CD4-positive, alpha-beta T cell treated with Interleukin-2 at 100 ng/mL for 4 hours (primary cell): ENCODE results near the gene UVSSA.

ENCODE experiments used
- DNase-seq: peaks from one replicate; pipeline ENCODE4 v3.0.0-alpha.2; 2020; ENCODE audit warnings: low spot score

The UVSSA gene, protein sequence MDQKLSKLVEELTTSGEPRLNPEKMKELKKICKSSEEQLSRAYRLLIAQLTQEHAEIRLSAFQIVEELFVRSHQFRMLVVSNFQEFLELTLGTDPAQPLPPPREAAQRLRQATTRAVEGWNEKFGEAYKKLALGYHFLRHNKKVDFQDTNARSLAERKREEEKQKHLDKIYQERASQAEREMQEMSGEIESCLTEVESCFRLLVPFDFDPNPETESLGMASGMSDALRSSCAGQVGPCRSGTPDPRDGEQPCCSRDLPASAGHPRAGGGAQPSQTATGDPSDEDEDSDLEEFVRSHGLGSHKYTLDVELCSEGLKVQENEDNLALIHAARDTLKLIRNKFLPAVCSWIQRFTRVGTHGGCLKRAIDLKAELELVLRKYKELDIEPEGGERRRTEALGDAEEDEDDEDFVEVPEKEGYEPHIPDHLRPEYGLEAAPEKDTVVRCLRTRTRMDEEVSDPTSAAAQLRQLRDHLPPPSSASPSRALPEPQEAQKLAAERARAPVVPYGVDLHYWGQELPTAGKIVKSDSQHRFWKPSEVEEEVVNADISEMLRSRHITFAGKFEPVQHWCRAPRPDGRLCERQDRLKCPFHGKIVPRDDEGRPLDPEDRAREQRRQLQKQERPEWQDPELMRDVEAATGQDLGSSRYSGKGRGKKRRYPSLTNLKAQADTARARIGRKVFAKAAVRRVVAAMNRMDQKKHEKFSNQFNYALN

GRCh38 chr4:1346781-1347409 is at the start of gene UVSSA:
Gene UVSSA, plus strand, starts transcription at chr4:1347208. Its CDS starts 884 bp downstream, at chr4:1348092.
- peak; percentile 100 for DNase-seq

DNA sequence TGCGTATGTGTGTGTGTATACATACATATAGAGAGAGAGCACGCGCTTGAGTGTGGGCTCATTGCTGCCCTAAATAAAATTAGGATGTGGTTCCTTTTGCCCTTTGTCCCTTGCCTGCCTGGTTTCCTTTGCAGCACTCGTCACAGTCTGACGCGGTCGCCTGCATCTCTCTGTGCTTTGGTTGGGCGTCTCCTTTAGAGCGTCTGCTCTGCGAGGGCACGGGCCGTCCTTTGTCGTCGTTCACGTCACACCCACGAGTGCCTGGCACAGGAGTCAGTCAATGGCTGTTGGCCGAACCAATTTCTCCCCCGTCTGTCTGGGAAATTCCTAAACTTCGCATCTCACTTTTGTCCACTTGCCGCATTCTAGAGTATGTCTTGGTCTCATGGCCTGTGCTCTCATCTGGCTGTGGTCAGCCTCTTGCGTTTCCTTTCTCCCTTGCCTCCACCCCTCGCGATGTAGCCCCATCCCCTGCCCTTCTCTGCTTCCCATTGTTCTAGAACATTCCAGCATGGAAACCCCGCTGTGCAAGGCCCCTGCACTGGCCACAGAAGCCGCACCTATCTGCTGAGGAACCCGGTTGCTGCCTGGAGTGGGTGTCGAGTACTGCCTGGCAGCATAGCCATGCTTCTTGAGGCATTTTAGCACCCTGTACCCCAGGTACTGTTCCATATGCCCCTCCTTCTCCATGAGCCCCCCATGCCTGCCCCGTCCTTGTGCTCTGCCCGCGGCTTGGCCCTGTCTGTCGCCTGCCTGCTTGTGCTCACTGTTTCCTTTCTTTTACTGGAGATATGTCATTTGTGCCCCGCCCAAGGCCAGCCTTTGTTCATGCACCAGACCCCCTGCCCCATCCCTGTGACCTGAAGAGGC is 49.3 kb upstream of the UVSSA start:
- no peak for DNase-seq

DNA sequence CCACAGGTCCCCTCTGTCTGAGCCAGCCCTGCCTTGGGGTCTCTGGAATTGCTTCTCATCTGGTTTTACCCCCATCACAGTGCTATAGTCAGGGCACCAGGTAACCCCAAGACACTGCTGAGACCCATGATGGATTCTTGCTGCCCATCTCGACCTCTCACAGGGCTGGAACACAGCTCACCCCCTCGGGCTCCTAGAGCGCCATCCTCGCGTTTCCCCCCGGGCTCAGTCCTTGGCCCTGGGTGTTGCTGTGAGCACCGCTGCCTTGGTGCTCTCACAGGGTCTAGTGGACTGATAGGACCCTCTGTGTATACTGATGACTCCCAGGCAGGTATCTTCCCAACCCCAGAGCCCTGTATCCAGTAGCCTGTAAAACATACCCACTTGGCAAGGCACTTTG is 48.5 kb upstream of the UVSSA start:
- no peak for DNase-seq

DNA sequence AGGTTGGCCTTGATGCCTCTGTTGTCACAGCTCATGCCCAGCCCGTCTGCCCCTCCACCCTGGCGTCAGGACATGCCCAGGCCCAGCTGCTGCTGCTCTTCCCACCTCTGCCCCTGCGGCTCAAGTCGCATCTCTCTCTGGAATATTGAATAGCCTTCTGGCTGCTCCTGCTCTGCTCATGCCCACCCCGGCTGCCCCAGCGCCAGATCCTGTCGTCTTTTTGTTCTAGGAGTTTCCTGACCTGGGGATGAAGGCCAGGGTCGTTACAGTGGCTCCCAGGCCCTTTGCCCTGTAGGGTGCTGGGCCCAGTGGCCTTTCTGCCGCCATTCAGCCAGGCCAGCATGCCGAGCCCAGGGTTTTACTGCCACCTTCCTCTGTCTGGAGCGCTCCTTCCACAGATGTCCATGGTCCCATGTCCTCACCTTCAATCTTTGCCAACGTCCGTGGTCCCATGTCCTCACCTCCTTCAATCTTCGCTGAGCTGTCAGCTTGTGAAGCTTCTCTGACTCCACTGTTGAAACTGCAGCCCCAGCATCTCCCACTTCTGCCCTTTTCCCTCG is 47.6 kb upstream of the UVSSA start:
- DNase-seq: no peak

DNA sequence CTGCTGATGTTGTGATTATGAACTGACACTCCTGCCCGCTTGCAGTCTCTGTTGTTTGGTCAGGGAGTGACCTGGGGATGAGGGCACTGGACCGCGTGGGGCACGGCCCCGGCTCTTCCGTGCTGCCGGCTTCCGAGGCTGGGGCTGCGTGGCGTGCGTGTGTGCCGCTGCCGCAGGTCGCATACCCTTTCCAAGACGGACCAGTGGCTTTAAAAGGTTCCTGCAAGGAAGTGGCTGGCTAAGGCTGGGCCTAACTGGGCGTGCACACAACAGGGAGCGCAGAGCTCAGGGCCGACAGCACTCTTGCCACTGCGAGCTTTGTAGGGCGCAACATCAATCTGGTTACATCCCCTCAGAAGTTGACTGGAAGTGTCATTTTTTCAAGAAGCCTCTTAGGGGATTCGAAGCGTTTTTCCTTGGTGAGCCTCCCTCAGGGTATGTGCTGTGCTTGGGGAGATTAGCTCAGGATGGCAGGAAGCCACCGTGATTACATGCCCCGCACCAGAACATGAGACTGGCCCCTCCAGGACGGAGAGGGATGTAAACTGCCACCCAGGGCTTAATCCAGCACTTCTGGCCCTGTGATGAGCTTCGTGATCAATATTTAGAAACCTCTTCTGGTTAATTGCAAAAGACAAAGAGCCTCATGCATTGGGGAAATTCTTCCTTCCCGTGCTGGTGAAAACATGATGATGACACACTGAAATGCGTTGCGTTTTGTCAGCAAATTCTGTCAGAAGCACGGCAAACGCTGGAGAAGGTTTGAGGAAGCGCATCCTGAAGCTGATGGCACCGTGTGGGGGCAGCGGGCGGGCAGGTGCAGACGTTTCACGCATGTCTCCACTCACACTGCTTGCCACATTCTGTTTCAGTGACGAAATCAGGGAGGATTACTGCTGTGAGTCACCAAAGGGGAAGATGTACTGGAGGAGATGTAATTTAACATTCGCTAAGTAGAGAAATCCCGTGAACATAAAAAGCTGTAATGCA is 46.2 kb upstream of the UVSSA start:
- DNase-seq: peak; percentile 17

DNA sequence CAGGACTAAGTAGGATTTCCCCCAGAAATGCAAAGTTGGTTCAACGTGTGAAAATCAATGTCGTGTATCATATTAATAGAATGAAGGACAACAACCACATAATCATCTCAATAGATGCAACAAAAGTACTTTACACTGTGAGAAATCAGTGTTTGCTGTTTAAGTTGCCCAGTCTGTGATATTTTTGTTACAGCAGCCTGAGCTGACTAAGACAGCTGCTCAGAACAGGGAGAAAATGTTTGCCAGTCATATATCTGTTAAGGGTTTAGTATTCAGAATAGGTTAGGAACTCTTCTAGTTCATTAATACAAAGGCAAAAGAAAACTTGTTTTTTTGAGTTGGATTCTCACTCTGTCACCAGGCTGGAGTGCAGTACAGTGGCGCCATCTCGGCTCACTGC is 44.8 kb upstream of the UVSSA start:
- DNase-seq: no peak

- no peak for DNase-seq
Measured at GRCh38 chr4:1305261-1305711, 41.7 kb upstream of the UVSSA start.

- peak; percentile 46 for DNase-seq
Measured at GRCh38 chr4:1305781-1306455, 41.1 kb upstream of the UVSSA start.

GRCh38 chr4:1307951-1308735 is 38.9 kb upstream of the UVSSA start:
- no peak for DNase-seq

GRCh38 chr4:1309261-1310010 is 37.6 kb upstream of the UVSSA start:
- DNase-seq: peak; percentile 49

DNA sequence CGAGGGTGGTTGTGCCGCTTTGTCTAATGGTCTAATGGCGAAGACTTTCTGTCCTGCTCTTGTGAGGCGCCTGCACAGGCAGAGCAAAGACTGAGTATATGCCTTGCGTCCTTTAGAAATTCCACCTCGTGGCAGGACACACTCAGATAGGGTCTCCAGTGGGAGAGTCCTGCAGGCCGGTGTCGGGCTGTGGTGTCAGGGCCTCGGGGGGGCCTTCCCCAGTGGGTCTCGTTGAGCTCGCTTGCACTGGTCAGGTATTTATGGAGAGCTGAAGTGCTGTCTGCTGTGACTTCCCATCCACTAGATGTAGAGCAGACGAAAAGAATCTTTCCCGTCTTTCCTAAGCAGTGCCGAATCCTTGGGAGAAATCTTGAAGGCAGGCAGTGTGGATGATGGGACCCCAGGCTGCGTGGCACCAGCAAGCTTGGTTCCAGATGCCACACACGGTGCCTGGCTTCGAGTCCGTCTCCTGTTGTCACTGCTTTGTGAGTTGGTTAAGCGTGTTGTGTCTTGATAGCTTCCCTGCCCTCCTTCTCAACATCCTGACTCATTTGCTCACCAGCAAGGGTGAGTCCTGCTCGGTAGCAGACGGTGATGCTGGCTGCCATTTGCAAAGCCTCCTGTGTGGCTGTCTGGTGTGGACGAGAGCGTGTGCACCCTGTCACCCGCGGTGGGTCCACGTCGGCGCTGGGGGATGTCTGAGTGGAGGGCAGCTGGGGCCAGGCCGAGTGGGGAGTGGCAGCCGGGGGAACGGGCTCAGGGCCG is 36.8 kb upstream of the UVSSA start:
- no peak for DNase-seq

- DNase-seq: no peak
Measured at GRCh38 chr4:1310796-1311631, 36.0 kb upstream of the UVSSA start.

- DNase-seq: no peak
Measured at GRCh38 chr4:1312821-1313640, 34.0 kb upstream of the UVSSA start.

GRCh38 chr4:1315306-1315705 is 31.7 kb upstream of the UVSSA start:
- DNase-seq: no peak

DNA sequence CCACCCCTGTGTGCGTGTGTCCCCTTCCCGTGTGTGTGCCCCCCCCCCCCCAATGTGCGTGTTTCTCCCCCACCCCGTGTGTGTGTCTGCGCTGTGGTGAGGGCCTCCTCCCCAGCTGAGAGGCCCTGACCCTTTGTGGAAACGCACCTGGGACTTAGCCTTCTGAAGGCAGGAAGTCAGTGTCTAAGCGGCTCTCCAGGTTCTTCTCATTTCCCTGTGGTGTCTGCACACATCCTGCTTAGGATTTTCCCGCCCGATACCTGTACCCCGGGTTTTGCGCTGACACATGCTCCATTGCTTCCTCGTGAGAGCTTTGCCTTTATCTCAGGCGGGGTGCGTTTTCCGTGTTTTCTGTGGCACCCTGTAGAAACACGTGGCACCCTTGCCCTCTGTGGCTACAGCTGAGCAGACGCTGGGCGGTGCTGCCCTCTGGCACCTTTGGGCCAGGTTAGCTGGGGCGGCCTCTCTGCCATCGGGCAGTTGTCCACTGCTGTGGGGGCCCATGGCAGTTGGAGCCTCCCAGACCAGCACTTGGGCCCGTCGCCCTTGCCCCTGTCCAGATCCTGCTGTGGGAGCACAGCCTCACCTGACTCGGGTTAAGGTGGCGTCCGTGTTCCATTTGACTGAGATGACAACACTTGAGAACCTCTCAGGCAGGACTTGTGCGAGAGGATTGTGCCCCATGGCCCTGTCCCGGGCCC is 31.0 kb upstream of the UVSSA start:
- DNase-seq: no peak
